ENCODE data around the gene PCCB. TPM values are rescaled to one million over a fixed set of nuclear protein-coding genes. Genes with fewer than 3 reads are reported as not detected.

The PCCB gene
- total and polyA plus RNA-seq, 5 donors from 2014 or later, result 10.5 to 27.9 (median 21.6) TPM

- H3K4me1 ChIP-seq (ENCODE audit: control insufficient read depth, insufficient read depth, low read length, poor library complexity, severe bottlenecking), result no peaks in the 10 kb centered on the region
- Mint-ChIP-seq H3K27me3 (no peaks in the 10 kb centered on the region), H3K9me3 (no peaks in the 10 kb centered on the region), H3K36me3 (peaks cover 48% of the 10 kb centered on the region), H3K4me3 (no peak overlapping the region), H3K27ac (peak overlapping the region in 1 of 3 donors; percentile 62), H3K4me1 (peaks cover 0 to 9% (median 6%) of the 10 kb centered on the region in 4 donors)
- ATAC-seq (ENCODE audit: low read depth in 2 of 2) (no peak), DNase-seq (no peak)
- H3K9me3 ChIP-seq (ENCODE audit: control insufficient read depth in 2 of 2, low read length in 2 of 2), result no peaks in the 10 kb centered on the region
- peaks cover 52% of the 10 kb centered on the region for H3K36me3 ChIP-seq (ENCODE audit: control insufficient read depth, insufficient read depth, low read length)
- H3K27ac ChIP-seq (ENCODE audit: insufficient read depth, low read length, poor library complexity, severe bottlenecking), result no peak overlapping the region
- no peak overlapping the region for H3K4me3 ChIP-seq (ENCODE audit: low read depth, low read length)
- no peaks in the 10 kb centered on the region for H3K27me3 ChIP-seq (ENCODE audit: control insufficient read depth, insufficient read depth, low read length)
These were observed 86.4 kb downstream of the PCCB start for GRCh38 chr3:136336329-136337100.

GRCh38 chr3:136343446-136343845 is 93.3 kb downstream of the PCCB start:
- peaks cover 0 to 10% (median 0%) of the 10 kb centered on the region in 4 donors for H3K4me1 Mint-ChIP-seq
- Histone ChIP-seq H3K9me3 (ENCODE audit: control insufficient read depth in 2 of 2, low read length in 2 of 2) (no peaks in the 10 kb centered on the region), H3K27ac (ENCODE audit: insufficient read depth, low read length, poor library complexity, severe bottlenecking) (no peak overlapping the region), H3K4me3 (ENCODE audit: low read depth, low read length) (no peak overlapping the region), H3K27me3 (ENCODE audit: control insufficient read depth, insufficient read depth, low read length) (no peaks in the 10 kb centered on the region), H3K36me3 (ENCODE audit: control insufficient read depth, insufficient read depth, low read length) (peaks cover 53% of the 10 kb centered on the region), H3K4me1 (ENCODE audit: control insufficient read depth, insufficient read depth, low read length, poor library complexity, severe bottlenecking) (no peaks in the 10 kb centered on the region)
- H3K4me3 Mint-ChIP-seq, result no peak overlapping the region
- no peak for ATAC-seq (ENCODE audit: low read depth in 2 of 2)
- H3K27me3 Mint-ChIP-seq, result no peaks in the 10 kb centered on the region
- peak in 1 of 3 donors; percentile 65 for DNase-seq
- H3K27ac Mint-ChIP-seq, result peak overlapping the region in 1 of 3 donors; percentile 56
- H3K9me3 Mint-ChIP-seq, result no peaks in the 10 kb centered on the region
- peaks cover 32% of the 10 kb centered on the region for H3K36me3 Mint-ChIP-seq

DNA sequence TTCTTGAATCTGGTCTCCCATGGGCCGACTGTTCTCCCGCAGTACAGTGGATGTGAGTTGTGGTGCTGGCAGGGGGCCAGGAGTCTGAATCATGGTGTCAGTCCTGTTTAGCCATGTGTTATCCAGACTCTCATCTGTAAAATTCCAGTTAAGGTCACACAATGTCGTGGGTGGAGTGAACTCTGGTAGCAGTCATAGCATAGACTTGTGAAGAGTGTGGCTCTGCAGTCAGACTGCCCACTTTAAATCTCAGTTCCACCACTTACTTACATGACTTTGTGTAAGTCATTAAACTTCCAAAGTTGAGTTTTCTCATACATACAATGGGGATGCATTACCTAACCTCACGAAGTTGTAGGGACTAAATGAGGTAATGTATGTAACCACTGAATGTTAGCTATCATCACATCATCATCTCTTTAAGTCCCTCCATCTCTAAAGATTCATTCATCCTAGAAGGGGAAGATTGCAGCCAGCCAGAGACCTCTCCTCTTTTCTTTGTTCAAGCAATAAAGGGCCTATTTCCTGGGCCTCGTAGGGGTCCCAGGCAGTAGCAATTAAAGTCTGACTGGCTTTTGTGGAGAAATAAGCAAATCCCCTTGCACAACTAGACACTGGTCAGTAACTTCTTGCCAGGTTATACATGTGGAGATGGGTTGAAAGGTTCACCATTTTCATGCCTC is 93.9 kb downstream of the PCCB start:
- H3K9me3 Mint-ChIP-seq, result no peaks in the 10 kb centered on the region
- peak overlapping the region in 1 of 3 donors; percentile 76 for H3K27ac Mint-ChIP-seq
- no peak overlapping the region for H3K4me3 ChIP-seq (ENCODE audit: low read depth, low read length)
- DNase-seq, result peak in 1 of 3 donors; percentile 4
- peaks cover 35% of the 10 kb centered on the region for H3K36me3 Mint-ChIP-seq
- H3K27ac ChIP-seq (ENCODE audit: insufficient read depth, low read length, poor library complexity, severe bottlenecking), result no peak overlapping the region
- H3K4me1 Mint-ChIP-seq, result peaks cover 0 to 5% (median 0%) of the 10 kb centered on the region in 4 donors
- no peaks in the 10 kb centered on the region for H3K27me3 ChIP-seq (ENCODE audit: control insufficient read depth, insufficient read depth, low read length)
- no peaks in the 10 kb centered on the region for H3K27me3 Mint-ChIP-seq
- no peaks in the 10 kb centered on the region for H3K4me1 ChIP-seq (ENCODE audit: control insufficient read depth, insufficient read depth, low read length, poor library complexity, severe bottlenecking)
- no peaks in the 10 kb centered on the region for H3K9me3 ChIP-seq (ENCODE audit: control insufficient read depth in 2 of 2, low read length in 2 of 2)
- H3K4me3 Mint-ChIP-seq, result no peak overlapping the region
- H3K36me3 ChIP-seq (ENCODE audit: control insufficient read depth, insufficient read depth, low read length), result peaks cover 54% of the 10 kb centered on the region
- ATAC-seq (ENCODE audit: low read depth in 2 of 2), result no peak

- peaks cover 44% of the 10 kb centered on the region for H3K36me3 ChIP-seq (ENCODE audit: control insufficient read depth, insufficient read depth, low read length)
- DNase-seq (no peak), ATAC-seq (ENCODE audit: low read depth in 2 of 2) (no peak)
- H3K27ac ChIP-seq (ENCODE audit: insufficient read depth, low read length, poor library complexity, severe bottlenecking), result no peak overlapping the region
- H3K4me1 Mint-ChIP-seq, result peaks cover 0 to 5% (median 0%) of the 10 kb centered on the region in 4 donors
- peak overlapping the region in 2 of 3 donors; percentile 33 to 38 for H3K27ac Mint-ChIP-seq
- no peak overlapping the region for H3K4me3 Mint-ChIP-seq
- H3K4me1 ChIP-seq (ENCODE audit: control insufficient read depth, insufficient read depth, low read length, poor library complexity, severe bottlenecking), result no peaks in the 10 kb centered on the region
- H3K9me3 Mint-ChIP-seq, result no peaks in the 10 kb centered on the region
- H3K36me3 Mint-ChIP-seq, result peaks cover 27% of the 10 kb centered on the region
- no peak overlapping the region for H3K4me3 ChIP-seq (ENCODE audit: low read depth, low read length)
- H3K9me3 ChIP-seq (ENCODE audit: control insufficient read depth in 2 of 2, low read length in 2 of 2), result no peaks in the 10 kb centered on the region
- H3K27me3 ChIP-seq (ENCODE audit: control insufficient read depth, insufficient read depth, low read length), result no peaks in the 10 kb centered on the region
- no peaks in the 10 kb centered on the region for H3K27me3 Mint-ChIP-seq
These were observed 96.3 kb downstream of the PCCB start for GRCh38 chr3:136346486-136346885.

- H3K27me3 Mint-ChIP-seq, result no peaks in the 10 kb centered on the region
- peaks cover 26% of the 10 kb centered on the region for H3K36me3 ChIP-seq (ENCODE audit: control insufficient read depth, insufficient read depth, low read length)
- H3K27ac Mint-ChIP-seq, result peak overlapping the region in 1 of 3 donors; percentile 83
- H3K27me3 ChIP-seq (ENCODE audit: control insufficient read depth, insufficient read depth, low read length), result no peaks in the 10 kb centered on the region
- H3K4me1 ChIP-seq (ENCODE audit: control insufficient read depth, insufficient read depth, low read length, poor library complexity, severe bottlenecking), result no peaks in the 10 kb centered on the region
- H3K9me3 Mint-ChIP-seq, result peaks cover 0 to 2% (median 0%) of the 10 kb centered on the region in 7 donors
- no peak overlapping the region for H3K4me3 Mint-ChIP-seq
- H3K4me3 ChIP-seq (ENCODE audit: low read depth, low read length), result no peak overlapping the region
- peaks cover 9 to 23% (median 14%) of the 10 kb centered on the region in 4 donors for H3K4me1 Mint-ChIP-seq
- H3K9me3 ChIP-seq (ENCODE audit: control insufficient read depth in 2 of 2, low read length in 2 of 2), result no peaks in the 10 kb centered on the region
- no peak overlapping the region for H3K27ac ChIP-seq (ENCODE audit: insufficient read depth, low read length, poor library complexity, severe bottlenecking)
- DNase-seq (no peak), ATAC-seq (ENCODE audit: low read depth in 2 of 2) (no peak)
- peaks cover 22% of the 10 kb centered on the region for H3K36me3 Mint-ChIP-seq
These were observed 100.0 kb downstream of the PCCB start for GRCh38 chr3:136350132-136350531.

GRCh38 chr3:136350557-136350956 is 100.4 kb downstream of the PCCB start:
- Mint-ChIP-seq H3K4me3 (no peak overlapping the region), H3K4me1 (peaks cover 9 to 23% (median 14%) of the 10 kb centered on the region in 4 donors), H3K27me3 (no peaks in the 10 kb centered on the region), H3K27ac (peak overlapping the region in 1 of 3 donors; percentile 83), H3K36me3 (peaks cover 25% of the 10 kb centered on the region), H3K9me3 (peaks cover 0 to 2% (median 0%) of the 10 kb centered on the region in 7 donors)
- DNase-seq, result no peak
- Histone ChIP-seq H3K36me3 (ENCODE audit: control insufficient read depth, insufficient read depth, low read length) (peaks cover 24% of the 10 kb centered on the region), H3K9me3 (ENCODE audit: control insufficient read depth in 2 of 2, low read length in 2 of 2) (no peaks in the 10 kb centered on the region), H3K27ac (ENCODE audit: insufficient read depth, low read length, poor library complexity, severe bottlenecking) (no peak overlapping the region), H3K27me3 (ENCODE audit: control insufficient read depth, insufficient read depth, low read length) (no peaks in the 10 kb centered on the region), H3K4me1 (ENCODE audit: control insufficient read depth, insufficient read depth, low read length, poor library complexity, severe bottlenecking) (no peaks in the 10 kb centered on the region), H3K4me3 (ENCODE audit: low read depth, low read length) (no peak overlapping the region)
- no peak for ATAC-seq (ENCODE audit: low read depth in 2 of 2)

- H3K27me3 Mint-ChIP-seq, result no peaks in the 10 kb centered on the region
- Histone ChIP-seq H3K27me3 (ENCODE audit: control insufficient read depth, insufficient read depth, low read length) (no peaks in the 10 kb centered on the region), H3K4me1 (ENCODE audit: control insufficient read depth, insufficient read depth, low read length, poor library complexity, severe bottlenecking) (no peaks in the 10 kb centered on the region), H3K4me3 (ENCODE audit: low read depth, low read length) (no peak overlapping the region), H3K27ac (ENCODE audit: insufficient read depth, low read length, poor library complexity, severe bottlenecking) (no peak overlapping the region), H3K9me3 (ENCODE audit: control insufficient read depth in 2 of 2, low read length in 2 of 2) (no peaks in the 10 kb centered on the region), H3K36me3 (ENCODE audit: control insufficient read depth, insufficient read depth, low read length) (peaks cover 23% of the 10 kb centered on the region)
- ATAC-seq (ENCODE audit: low read depth in 2 of 2) (no peak), DNase-seq (no peak)
- peaks cover 0 to 5% (median 3%) of the 10 kb centered on the region in 7 donors for H3K9me3 Mint-ChIP-seq
- H3K4me1 Mint-ChIP-seq, result peaks cover 10 to 19% (median 15%) of the 10 kb centered on the region in 4 donors
- H3K27ac Mint-ChIP-seq, result no peak overlapping the region
- peaks cover 27% of the 10 kb centered on the region for H3K36me3 Mint-ChIP-seq
- H3K4me3 Mint-ChIP-seq, result no peak overlapping the region
These were observed 101.2 kb downstream of the PCCB start for GRCh38 chr3:136351351-136351750.
